ENCODE measurements around the gene MRPL4. TPM values are rescaled to one million over a fixed set of nuclear protein-coding genes. Genes with fewer than 3 reads are reported as not detected.
"Not testable (repeated sequence)": the region's sequence is repeated elsewhere in the genome, so short reads cannot be mapped to it uniquely, and the experiment has no call there.

Gene MRPL4
- total and polyA plus RNA-seq, 7 donors = 54.9 to 191 (median 78.1) TPM

GRCh38 chr19:10277795-10278589 lies 26.0 kb downstream of the MRPL4 start:
- 86 to 92% (median 87%) methylated on average over 9 of the region's 9 CpGs for WGBS, 3 donors
- ATAC-seq (no peak), DNase-seq (no peak)
- intact Hi-C loops (cut with DNase I) = no loop called here
- H3K4me3 ChIP-seq = no peak overlapping the region
- peaks cover 0 to 8% of the 10 kb centered on the region in 2 donors for H3K36me3 ChIP-seq (ENCODE audit: insufficient read depth in 1 of 2, low read depth in 1 of 2)
- H3K27ac ChIP-seq = no peak overlapping the region
- TF ChIP-seq CTCF (IDR thresholded peaks at IDR 0.05) = no peak
- no peaks in the 10 kb centered on the region for H3K9me3 ChIP-seq
- H3K4me1 ChIP-seq = no peaks in the 10 kb centered on the region
- H3K27me3 ChIP-seq (ENCODE audit: insufficient read depth in 3 of 3, low read length in 2 of 3) = peaks cover 0 to 3% (median 0%) of the 10 kb centered on the region in 3 donors

- intact Hi-C loops (cut with DNase I) = no loop called here
- H3K9me3 ChIP-seq = no peaks in the 10 kb centered on the region
- peaks cover 0 to 3% (median 0%) of the 10 kb centered on the region in 3 donors for H3K27me3 ChIP-seq (ENCODE audit: insufficient read depth in 3 of 3, low read length in 2 of 3)
- peaks cover 0 to 9% of the 10 kb centered on the region in 2 donors for H3K36me3 ChIP-seq (ENCODE audit: insufficient read depth in 1 of 2, low read depth in 1 of 2)
- no peak overlapping the region for H3K4me3 ChIP-seq
- DNase-seq (no peak), ATAC-seq (no peak)
- H3K4me1 ChIP-seq = no peaks in the 10 kb centered on the region
- 94 to 100% (median 98%) methylated on average over 1 of the region's 1 CpG for WGBS, 3 donors
- H3K27ac ChIP-seq = no peak overlapping the region
- TF ChIP-seq CTCF (IDR thresholded peaks at IDR 0.05) = no peak
Measured at GRCh38 chr19:10278935-10279334, 26.9 kb downstream of the MRPL4 start.

- peaks cover 0 to 3% (median 0%) of the 10 kb centered on the region in 3 donors for H3K27me3 ChIP-seq (ENCODE audit: insufficient read depth in 3 of 3, low read length in 2 of 3)
- H3K4me3 ChIP-seq = no peak overlapping the region
- ATAC-seq (peak in 1 of 4 donors; percentile 43), DNase-seq (no peak)
- H3K4me1 ChIP-seq = no peaks in the 10 kb centered on the region
- H3K9me3 ChIP-seq = no peaks in the 10 kb centered on the region
- no peak overlapping the region for H3K27ac ChIP-seq
- TF ChIP-seq CTCF (IDR thresholded peaks at IDR 0.05) = no peak
- intact Hi-C loops (cut with DNase I) = no loop called here
- peaks cover 0 to 9% of the 10 kb centered on the region in 2 donors for H3K36me3 ChIP-seq (ENCODE audit: insufficient read depth in 1 of 2, low read depth in 1 of 2)
- 75 to 86% (median 80%) methylated on average over 5 of the region's 5 CpGs for WGBS, 3 donors
Measured at GRCh38 chr19:10279737-10280442, 27.9 kb downstream of the MRPL4 start.

GRCh38 chr19:10282043-10282442 lies 30.0 kb downstream of the MRPL4 start:
- peaks cover 0 to 12% of the 10 kb centered on the region in 2 donors for H3K36me3 ChIP-seq (ENCODE audit: insufficient read depth in 1 of 2, low read depth in 1 of 2)
- H3K4me3 ChIP-seq; H3K9me3 ChIP-seq; DNase-seq; ATAC-seq; H3K4me1 ChIP-seq; H3K27ac ChIP-seq; intact Hi-C loops (cut with DNase I): not testable (repeated sequence)
- peaks cover 0 to 11% (median 0%) of the 10 kb centered on the region in 3 donors for H3K27me3 ChIP-seq (ENCODE audit: insufficient read depth in 3 of 3, low read length in 2 of 3)
- WGBS, 3 donors = 94 to 95% (median 94%) methylated on average over 5 of the region's 5 CpGs

Data from psoas muscle (tissue), 8 donors.